ENCODE results near the gene ELOVL3. TPM values are rescaled to one million over a fixed set of nuclear protein-coding genes. Genes with fewer than 3 reads are reported as not detected.

ELOVL3 gene
- total RNA-seq, 3 donors from 2014 or later, result 0.66 to 2.2 (median 0.88) TPM

DNA sequence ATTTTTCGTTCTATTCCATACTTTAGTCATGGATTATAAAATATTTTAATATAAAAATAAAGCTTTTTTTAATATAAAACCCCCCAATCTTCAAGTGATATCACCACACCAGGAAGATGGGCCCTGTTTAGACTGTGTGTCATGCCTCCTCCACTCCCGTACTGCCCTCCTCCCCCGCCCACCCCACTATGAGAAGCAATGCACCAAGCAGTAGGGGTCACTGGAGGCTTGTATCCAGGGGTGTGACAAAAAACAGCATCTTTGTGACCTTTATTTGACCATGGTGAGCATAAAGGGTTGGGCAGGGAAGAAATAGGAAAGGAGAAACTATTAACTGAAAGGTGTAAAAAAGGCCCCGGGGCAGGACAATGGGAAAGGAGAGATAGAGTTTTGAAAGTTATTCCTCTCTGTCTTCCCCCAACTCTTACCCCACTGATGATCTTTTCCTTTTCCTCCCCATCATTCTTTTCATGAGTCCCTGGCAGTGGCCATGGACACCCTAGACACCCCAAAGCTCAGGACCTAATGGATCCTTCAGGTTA lies 11.7 kb downstream of the ELOVL3 start:
- Histone ChIP-seq H3K27me3 (no peaks in the 10 kb centered on the region), H3K4me1 (peaks cover 0 to 5% of the 10 kb centered on the region in 2 donors), H3K27ac (no peak overlapping the region), H3K9me3 (no peaks in the 10 kb centered on the region), H3K36me3 (no peaks in the 10 kb centered on the region), H3K4me3 (no peak overlapping the region)
- no peak for TF ChIP-seq POLR2AphosphoS5 (IDR thresholded peaks at IDR 0.05)
- TF ChIP-seq POLR2A (IDR thresholded peaks at IDR 0.05), result no peak
- TF ChIP-seq, protein P1, sequence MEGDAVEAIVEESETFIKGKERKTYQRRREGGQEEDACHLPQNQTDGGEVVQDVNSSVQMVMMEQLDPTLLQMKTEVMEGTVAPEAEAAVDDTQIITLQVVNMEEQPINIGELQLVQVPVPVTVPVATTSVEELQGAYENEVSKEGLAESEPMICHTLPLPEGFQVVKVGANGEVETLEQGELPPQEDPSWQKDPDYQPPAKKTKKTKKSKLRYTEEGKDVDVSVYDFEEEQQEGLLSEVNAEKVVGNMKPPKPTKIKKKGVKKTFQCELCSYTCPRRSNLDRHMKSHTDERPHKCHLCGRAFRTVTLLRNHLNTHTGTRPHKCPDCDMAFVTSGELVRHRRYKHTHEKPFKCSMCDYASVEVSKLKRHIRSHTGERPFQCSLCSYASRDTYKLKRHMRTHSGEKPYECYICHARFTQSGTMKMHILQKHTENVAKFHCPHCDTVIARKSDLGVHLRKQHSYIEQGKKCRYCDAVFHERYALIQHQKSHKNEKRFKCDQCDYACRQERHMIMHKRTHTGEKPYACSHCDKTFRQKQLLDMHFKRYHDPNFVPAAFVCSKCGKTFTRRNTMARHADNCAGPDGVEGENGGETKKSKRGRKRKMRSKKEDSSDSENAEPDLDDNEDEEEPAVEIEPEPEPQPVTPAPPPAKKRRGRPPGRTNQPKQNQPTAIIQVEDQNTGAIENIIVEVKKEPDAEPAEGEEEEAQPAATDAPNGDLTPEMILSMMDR (IDR thresholded peaks at IDR 0.05), result no peak
- intact Hi-C loops (cut with DNase I; ENCODE audit: low total_unique reads), result no loop called here
- DNase-seq (ENCODE audit: low spot score in 2 of 2), result no peak

DNA sequence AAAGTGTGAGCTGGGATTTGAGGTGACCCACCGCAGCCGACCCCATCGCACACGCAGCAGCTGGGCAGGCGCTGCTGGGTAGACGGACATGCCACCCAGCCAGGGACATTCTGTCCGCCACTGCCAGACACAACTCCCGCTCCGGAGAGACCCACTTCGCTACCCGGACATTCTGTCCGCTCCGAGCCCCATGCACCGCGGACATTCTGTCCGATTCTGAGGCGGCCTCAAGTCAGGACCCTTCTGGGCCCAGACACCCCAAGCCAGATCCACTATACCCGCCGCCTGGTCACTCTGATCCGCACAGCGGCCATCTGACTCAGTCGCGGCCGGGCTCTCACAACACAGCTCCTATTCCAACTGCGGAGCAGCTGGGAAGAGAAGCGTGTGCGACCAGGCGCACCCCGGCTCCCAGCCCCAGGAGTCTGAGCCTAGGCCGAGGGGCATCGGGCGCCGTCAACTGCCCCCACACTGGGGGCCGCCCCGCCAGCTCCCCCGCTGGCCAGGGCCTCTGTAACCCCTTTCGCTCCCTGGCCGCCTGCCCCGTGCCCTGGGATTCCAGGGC lies 14.4 kb downstream of the ELOVL3 start:
- intact Hi-C loops (cut with DNase I; ENCODE audit: low total_unique reads), result no loop called here
- Histone ChIP-seq H3K27me3 (no peaks in the 10 kb centered on the region), H3K4me3 (peak overlapping the region; percentile 57 to 79 (median 66)), H3K27ac (no peak overlapping the region), H3K36me3 (no peaks in the 10 kb centered on the region), H3K9me3 (no peaks in the 10 kb centered on the region), H3K4me1 (peaks cover 0 to 5% of the 10 kb centered on the region in 2 donors)
- TF ChIP-seq POLR2A (IDR thresholded peaks at IDR 0.05) (no peak), POLR2AphosphoS5 (IDR thresholded peaks at IDR 0.05) (no peak)
- TF ChIP-seq, protein P1 (IDR thresholded peaks at IDR 0.05), result no peak
- DNase-seq (ENCODE audit: low spot score in 2 of 2), result no peak

DNA sequence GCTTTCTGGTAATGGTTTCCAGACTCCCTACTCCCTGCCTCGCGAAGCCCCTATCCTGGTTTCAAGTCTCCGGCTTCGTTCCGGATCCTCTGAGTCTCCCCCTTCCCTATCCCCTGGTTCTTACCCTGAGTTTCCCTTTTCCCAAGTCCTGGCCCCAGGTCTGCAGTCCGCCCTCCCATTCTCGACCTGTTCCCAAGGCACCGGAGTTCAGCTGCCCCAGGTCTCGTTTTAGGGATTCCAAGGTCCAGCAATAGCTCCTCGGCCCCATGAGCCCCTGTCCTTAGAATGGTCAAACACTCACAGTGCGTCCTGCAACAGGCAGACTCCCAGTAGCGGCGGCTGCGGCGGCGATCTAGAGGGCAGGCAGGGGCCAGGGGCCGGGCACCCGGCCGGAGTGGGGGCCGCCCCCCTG lies 14.9 kb downstream of the ELOVL3 start:
- peaks cover 0 to 5% of the 10 kb centered on the region in 2 donors for H3K4me1 ChIP-seq
- no peaks in the 10 kb centered on the region for H3K9me3 ChIP-seq
- TF ChIP-seq POLR2A (IDR thresholded peaks at IDR 0.05), result no peak
- no peak for TF ChIP-seq POLR2AphosphoS5 (IDR thresholded peaks at IDR 0.05)
- TF ChIP-seq, protein P1 (IDR thresholded peaks at IDR 0.05), result no peak
- no peak for DNase-seq (ENCODE audit: low spot score in 2 of 2)
- H3K4me3 ChIP-seq, result peak overlapping the region; percentile 57 to 79 (median 66)
- no peaks in the 10 kb centered on the region for H3K27me3 ChIP-seq
- intact Hi-C loops (cut with DNase I; ENCODE audit: low total_unique reads), result no loop called here
- H3K36me3 ChIP-seq, result no peaks in the 10 kb centered on the region
- no peak overlapping the region for H3K27ac ChIP-seq

GRCh38 chr10:102241444-102242117 lies 15.5 kb downstream of the ELOVL3 start, which contains the start of gene PITX3:
Gene PITX3 (minus strand): TSS chr10:102241512. CDS start chr10:102232080, 9,432 bp downstream.
- peaks cover 3 to 9% of the 10 kb centered on the region in 2 donors for H3K4me1 ChIP-seq
- peak; percentile 80 to 87 for DNase-seq (ENCODE audit: low spot score in 2 of 2)
- no peaks in the 10 kb centered on the region for H3K27me3 ChIP-seq
- H3K9me3 ChIP-seq, result no peaks in the 10 kb centered on the region
- H3K27ac ChIP-seq, result peak within 1 kb of the TSS in 1 of 2 donors; percentile 10
- H3K4me3 ChIP-seq, result peak within 1 kb of the TSS; percentile 57 to 79 (median 66)
- intact Hi-C loops (cut with DNase I; ENCODE audit: low total_unique reads), result no loop called here
- no peaks in the 10 kb centered on the region for H3K36me3 ChIP-seq
- TF ChIP-seq POLR2A (IDR thresholded peaks at IDR 0.05), result no peak
- peak in 2 of 3 donors; percentile 10 to 66 for TF ChIP-seq POLR2AphosphoS5 (IDR thresholded peaks at IDR 0.05)

DNA sequence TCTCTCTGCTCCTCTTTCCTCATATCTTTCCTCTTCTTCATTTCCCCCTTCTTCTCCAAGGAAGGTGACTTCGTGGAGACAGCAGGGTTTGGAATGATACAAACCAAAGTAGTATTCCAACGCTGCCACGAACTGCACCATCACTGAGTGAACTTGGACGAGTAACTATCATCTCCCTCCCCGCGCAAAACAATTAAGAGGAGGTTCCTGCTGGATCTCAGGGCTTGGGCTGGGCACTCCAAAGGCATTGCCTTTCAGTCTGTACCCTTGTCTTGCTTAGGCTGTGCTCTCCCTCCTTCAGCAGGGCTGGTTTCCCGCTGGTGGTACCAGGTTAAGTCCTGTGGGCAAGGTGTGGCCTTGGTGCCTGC lies 16.0 kb downstream of the ELOVL3 start:
- TF ChIP-seq, protein P1 (IDR thresholded peaks at IDR 0.05), result no peak
- TF ChIP-seq POLR2A (IDR thresholded peaks at IDR 0.05) (no peak), POLR2AphosphoS5 (IDR thresholded peaks at IDR 0.05) (no peak)
- Histone ChIP-seq H3K27ac (peak overlapping the region in 1 of 2 donors; percentile 10), H3K9me3 (no peaks in the 10 kb centered on the region), H3K4me3 (peak overlapping the region; percentile 57 to 79 (median 66)), H3K4me1 (peaks cover 9 to 13% of the 10 kb centered on the region in 2 donors), H3K36me3 (no peaks in the 10 kb centered on the region), H3K27me3 (no peaks in the 10 kb centered on the region)
- intact Hi-C loops (cut with DNase I; ENCODE audit: low total_unique reads), result no loop called here
- DNase-seq (ENCODE audit: low spot score in 2 of 2), result no peak
